Left renal cortex interstitium (tissue), 4 donors: ENCODE data around the gene OAS3. TPM values are rescaled to one million over a fixed set of nuclear protein-coding genes. Genes with fewer than 3 reads are reported as not detected.
"Not testable (repeated sequence)": the region's sequence is repeated elsewhere in the genome, so short reads cannot be mapped to it uniquely, and the experiment has no call there.

Source experiments
- DNase-seq, 4 donors: peaks; one replicate each; pipeline ENCODE4 v3.0.0-alpha.2; 2013; ENCODE audit warnings: low read depth in 4 of 4, low spot score in 2 of 4, missing footprints in 1 of 4
- polyA plus RNA-seq, 4 donors: library from polyadenylated mRNA; unstranded; fragments of 120-200 nt; gene quantifications; one replicate each; pipeline ENCODE4 v1.2.1, GENCODE V29; 2013; ENCODE audit not compliant: insufficient read length in 4 of 4

OAS3 gene
- polyA plus RNA-seq, 4 donors, result 8.3 to 10.4 (median 9.5) TPM

DNA sequence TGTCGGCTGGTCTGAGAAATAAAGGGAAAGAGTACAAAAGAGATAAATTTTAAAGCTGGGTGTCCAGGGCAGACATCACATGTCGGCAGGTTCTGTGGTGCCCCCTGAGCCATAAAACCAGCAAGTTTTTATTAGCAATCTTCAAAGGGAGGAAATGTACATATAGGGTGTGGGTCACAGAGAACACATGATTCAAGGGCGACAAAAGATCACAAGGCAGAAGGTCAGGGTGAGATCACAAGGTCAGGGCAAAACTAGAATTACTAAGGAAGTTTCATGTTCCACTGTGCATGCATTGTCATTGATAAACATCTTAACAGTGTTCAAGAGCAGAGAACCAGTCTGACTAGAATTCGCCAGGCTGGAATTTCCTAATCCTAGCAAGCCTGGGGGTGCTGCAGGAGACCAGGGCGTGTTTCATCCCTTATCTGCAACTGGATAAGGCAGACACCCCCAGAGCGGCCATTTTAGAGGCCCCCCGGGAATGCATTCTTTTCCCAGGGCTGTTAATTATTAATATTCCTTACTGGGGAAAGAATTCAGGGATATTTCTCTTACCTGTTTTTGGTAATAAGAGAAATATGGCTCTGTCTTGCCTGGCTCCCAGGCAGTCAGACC is 11.7 kb upstream of the OAS3 start:
- not testable (repeated sequence) for DNase-seq

DNA sequence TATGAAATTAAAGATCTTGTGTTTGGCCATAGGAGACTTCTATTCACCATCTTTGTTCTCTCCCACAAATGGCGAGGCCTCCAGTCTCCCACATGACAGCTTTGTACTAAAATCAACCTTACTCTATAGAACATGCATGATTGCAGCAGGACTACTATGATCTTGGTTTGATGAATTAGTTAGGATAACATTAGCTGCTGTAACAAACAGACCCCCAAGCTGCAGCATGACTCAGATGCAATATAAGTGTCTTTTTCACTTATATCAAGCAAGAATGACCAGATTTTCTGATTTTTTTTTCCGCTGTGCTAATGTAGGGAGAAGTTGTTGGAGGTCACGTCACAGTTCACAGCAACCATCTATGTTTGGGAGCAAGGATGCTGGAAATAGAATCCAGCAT is 10.8 kb upstream of the OAS3 start:
- DNase-seq, result no peak

DNA sequence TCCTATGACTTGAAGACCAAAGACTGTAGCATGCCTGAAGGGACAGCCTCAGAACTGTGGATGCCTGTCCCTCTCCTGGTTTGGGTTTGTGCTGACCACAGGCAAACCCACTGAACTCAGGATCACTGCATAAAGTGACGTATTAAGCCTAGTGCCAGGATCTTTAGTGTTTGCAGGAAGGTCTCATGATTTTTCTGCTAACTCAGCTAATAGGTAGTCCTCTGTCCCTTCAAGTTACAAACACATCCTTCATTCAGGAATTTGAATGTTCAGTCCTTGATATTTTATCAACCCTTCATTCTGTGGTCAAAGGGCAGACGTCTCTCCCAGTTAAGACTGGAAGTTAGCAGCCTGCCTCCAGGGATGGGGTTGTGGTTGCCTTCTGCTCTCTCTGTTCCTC is 10.3 kb upstream of the OAS3 start:
- DNase-seq, result no peak

DNA sequence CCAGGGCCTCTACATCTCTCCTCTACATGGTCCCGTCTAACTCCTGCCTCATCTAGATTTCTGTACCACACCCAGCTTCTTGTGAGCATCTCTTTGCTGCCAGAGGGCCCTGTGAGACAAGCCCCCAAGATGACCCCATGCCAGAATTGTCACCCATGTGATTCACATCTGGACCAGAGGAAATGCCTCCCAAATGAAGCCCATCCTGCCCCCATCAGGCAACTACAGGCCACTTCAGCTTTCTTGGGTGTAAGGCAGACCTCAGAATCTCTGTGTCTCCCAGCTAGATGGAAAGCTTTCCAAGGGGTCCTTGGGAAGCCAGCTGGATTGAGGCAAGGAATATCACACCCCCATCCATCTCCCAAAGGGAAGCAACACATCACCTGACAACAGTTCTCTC is 9.3 kb upstream of the OAS3 start:
- no peak for DNase-seq

DNA sequence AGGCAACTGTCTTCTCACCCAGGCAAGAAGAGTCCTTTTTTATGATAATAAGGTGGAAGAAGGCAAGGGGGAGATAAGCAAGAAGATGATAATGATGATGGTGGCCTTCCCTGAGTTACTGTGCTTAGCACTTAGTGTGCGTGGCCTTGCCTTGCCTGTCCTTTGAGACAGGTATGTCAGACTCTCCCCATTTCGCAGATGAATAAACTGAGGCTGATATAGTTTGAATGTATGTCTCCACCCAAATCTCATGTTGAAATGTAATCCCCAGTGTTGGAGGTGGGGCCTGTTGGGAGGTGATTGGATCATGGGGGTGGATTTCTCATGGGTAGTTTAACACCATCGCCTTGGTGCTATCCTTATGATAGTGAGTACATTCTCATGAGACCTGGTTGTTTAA is 8.6 kb upstream of the OAS3 start:
- DNase-seq, result no peak

DNA sequence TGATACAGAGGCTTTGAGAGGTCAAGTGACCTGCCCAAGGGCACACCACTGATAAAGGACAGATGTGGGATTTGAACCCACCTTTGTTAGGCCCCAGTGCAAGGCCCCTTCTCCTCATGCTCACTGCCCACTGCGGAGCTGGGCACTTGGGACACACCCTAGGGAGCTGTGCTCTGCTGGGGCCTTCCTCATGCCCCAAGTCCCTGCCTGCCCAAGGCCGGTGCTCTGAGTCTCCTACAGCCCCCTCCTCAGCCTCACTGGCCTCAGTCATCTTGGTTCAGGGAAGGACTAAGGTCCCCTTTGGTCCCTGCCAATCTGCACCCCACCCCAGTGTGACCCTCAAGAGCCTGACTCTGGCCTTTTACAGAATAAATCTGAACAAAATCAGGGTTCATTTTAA is 7.9 kb upstream of the OAS3 start:
- DNase-seq, result no peak

DNA sequence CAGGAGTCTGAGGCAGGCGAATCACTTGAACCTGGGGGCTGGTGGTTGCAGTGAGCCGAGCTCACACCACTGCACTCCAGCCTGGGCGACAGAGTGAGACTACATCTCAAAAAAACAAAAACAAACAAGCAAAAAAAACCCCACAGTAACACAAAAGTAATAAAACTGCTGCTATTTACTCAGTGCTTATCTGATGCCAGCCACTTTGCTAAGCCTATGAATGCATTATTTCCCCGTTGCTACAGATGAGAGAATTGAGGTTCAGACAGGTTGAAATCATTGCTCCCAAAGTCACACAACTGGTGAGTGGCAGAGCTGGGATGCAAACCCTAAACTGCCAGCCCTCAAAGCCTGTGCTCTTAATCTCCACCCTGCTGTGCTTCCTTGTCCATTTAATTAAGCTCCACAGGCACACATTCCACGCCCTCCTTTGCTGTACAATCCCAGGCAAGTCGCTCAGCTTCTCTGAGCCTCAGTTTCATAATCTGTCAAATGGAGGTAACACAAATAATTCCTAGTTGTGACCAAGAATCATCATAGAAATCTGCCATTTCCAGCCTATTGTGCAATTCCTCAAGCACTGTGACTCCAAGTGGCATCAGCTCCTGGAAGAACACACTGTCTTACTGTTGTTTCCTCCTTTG is 5.7 kb upstream of the OAS3 start:
- DNase-seq, result no peak

DNA sequence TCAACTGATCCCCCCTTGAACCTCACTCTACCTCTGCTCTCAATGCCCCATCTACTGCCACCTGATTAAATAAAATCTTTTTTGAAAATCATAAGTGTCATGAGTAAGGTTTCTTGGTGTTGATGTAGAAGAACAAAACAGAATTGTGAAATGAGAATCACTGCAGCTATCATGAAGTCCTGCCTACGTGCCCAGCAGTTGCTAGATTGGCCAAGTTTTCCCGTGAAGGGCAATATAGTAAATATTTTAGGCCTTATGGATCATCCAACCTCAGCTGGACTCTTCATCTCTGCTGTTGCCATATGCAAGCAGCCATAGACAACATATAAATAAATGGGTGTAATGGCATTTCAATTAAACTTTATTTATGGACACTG is 5.2 kb upstream of the OAS3 start:
- no peak for DNase-seq

DNA sequence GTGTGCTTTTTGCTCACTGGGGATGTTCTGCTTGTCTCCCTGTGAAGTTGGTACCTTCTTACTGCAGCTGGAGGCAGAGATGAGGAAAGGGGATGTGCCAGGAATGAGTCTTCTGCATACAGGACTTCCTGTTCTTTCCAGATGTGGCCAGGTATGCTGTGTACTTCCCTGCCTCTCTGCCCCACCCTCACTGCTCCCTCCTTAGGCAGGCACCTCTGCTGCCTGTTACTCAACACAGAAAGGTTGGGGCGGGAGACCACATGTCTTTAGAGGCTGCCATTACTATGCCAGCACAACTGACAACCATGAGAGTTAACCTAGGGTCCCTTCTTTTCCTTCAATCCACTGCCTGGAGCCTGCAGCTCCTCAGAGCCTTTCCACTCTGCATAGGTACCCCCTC is 2.0 kb upstream of the OAS3 start:
- DNase-seq, result no peak

DNA sequence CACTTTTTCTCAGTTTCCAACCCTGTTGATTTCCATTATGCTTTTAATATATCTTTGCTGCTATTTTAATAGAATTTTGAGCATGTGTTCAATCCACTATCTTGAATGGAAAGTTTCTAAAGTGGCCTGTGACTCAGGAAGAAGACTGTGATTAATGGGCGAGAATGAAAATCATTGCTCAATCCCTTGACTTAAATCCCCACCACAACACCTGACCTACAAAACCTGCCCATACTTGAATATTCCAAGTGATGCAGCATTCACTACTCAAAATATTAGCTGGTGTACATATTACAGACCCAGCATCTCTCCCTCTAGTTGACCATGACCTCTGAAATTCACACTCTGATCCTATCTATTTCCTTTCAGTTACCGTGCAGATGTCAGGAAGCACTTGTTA is 1.3 kb upstream of the OAS3 start:
- no peak for DNase-seq

DNA sequence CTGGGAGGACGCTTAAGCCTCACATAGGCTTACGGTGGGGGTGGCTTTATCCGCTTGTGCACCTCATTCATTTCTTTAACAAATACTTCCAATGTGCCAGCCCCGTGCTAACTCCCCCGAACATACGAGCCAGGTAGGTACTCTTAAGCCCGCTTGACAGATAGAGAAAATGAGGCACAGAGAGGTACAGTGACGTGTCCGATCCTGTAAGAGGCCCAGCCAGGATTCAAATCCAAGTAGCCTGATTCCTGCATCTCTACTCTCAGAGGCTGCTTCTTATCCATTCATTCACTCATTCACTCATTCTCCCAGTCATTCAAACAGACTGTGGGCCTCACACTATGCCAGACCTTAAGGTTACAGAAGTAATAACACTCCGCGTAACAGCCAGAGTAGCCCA is 477 bp downstream of the OAS3 start:
- DNase-seq, result no peak

DNA sequence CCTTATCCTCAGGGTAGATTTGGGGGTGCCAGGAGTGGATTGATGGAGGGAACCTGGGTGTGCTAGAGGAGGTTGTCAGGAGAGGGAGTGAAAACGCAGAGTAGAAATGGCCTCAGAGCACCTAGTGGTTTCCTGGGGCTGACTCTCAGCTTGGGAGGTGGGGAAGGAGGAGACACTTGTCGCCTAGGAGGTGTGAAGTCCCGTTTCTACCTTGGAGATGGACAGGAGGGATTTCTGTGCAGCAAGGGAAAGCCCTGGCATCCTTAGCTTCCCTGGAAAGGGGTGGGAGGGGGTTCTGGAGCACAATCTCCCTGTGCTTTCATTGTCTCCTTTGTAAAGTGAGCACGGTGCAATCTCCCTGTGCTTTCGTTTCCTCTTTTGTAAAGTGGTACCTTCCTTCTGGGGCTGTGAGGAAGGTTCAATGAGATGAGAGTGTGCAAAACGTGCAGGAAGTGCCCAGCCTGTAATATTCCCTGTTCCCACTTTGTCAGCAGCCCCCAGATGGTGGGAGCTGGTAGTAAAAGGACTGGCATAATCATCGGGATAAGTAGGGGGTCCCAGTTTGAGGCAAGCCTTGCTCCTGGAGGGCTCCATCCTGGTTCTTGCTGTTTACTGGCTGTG is 1.6 kb downstream of the OAS3 start:
- DNase-seq, result no peak

DNA sequence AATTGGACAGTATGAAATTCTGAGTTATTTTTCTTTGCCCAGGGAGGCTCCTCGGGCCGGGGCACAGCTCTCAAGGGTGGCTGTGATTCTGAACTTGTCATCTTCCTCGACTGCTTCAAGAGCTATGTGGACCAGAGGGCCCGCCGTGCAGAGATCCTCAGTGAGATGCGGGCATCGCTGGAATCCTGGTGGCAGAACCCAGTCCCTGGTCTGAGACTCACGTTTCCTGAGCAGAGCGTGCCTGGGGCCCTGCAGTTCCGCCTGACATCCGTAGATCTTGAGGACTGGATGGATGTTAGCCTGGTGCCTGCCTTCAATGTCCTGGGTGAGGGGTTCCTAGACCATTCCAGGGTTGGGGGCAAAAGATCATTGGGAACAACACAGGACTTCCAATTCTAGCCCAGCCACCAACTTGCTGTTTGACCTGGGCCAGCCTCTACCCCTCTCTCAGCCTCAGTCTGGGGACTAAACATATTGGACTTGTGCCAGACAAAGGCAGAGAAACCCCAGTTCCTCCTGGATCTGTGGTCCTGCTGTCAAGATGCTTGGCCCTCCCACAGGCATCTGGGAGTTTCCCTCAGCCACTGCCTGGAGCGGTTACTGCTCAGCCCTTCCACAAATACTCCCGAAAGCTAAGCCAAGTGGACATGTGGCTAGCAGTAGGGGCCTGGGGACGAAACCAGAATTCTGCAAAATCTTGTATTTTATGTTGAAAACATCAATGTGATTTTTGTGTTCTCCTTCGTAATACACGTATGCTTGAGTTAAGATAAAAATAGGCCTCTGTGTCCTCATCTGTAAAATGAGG is 3.5 kb downstream of the OAS3 start:
- DNase-seq, result no peak

DNA sequence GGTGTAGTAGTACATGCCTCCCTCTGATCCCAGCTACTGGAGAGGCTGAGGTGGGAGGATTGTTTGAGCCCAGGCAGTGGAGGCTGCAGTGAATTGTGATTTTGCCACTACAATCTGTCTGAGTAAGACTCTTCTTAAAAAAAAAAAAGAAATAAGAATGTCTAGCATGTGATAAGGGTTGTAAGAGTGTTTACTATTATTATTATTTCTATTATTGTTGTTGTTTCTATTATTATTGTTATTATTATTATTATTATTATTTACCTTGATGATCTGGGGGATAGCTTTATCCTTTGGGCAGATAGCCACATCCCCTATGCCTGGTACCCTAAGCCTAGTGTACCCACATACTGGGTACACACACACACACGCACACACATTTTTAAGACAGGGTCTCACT is 4.3 kb downstream of the OAS3 start:
- no peak for DNase-seq

DNA sequence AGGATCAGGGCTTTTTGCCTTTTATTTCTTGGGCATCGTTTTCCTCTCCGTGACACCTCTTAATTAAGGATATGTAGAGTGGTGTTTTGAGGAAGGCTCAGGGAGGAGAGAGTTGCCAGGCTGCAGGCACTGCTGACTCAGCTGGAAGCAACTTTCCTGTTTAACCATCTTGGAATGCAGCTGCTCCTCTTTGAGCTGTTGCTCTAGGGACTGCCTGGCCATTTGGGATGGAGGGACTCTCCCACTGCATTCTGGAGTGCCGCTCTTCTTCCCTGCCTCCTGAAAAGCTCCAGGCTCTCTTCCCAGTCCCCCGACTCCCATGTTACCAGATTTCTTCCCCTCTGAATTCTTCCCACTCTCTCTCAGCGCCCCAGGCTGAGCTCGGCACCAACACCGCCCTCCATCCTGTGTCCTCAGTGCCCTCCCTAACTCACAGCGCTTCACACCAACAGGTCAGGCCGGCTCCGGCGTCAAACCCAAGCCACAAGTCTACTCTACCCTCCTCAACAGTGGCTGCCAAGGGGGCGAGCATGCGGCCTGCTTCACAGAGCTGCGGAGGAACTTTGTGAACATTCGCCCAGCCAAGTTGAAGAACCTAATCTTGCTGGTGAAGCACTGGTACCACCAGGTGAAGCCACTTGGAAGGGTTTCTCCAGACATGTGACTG is 5.9 kb downstream of the OAS3 start:
- no peak for DNase-seq

DNA sequence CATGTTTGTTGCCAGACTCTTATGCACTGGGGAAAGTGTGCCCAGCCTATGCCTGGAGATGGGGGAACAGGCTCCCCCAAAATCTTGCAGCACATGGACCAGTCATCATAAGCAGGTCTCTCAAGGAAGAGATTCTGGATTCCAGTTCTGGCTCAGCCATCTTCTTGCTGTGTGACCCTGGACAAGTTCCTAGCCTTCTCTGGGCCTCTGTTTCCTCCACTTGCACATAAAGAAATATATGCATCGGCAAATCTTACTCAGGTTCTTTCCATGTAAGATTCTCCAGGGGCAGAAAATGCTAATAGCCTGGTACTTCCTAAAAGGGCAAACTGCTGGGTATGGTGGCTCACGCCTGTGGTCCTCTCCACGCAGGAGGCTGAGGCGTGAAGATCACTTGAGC is 7.2 kb downstream of the OAS3 start:
- no peak for DNase-seq

DNA sequence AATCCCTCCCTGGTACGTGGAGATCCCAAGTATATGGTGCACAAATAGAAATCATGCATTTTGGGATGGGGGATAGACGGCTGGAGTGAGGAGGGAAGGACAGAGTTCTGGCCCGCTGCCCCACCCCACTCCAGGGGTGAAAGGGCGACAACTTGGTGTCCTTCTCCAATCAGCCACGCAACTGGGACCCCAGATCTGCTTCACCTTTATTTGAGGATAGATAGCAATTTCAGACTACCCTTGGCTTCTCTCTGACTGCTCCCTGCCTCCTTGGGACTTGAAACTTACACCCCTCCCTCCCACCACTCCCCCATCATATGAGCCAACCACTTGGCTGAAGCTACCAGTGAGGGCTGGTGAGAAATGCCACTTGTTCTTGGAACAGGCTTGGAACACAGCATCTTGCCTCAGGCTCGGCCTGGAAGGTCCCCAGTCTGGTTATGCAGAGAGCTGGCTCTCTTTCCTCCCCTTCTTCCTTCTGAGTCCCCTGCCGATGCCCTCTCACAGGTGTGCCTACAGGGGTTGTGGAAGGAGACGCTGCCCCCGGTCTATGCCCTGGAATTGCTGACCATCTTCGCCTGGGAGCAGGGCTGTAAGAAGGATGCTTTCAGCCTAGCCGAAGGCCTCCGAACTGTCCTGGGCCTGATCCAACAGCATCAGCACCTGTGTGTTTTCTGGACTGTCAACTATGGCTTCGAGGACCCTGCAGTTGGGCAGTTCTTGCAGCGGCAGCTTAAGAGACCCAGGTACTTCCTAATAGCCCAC is 8.1 kb downstream of the OAS3 start:
- no peak for DNase-seq

DNA sequence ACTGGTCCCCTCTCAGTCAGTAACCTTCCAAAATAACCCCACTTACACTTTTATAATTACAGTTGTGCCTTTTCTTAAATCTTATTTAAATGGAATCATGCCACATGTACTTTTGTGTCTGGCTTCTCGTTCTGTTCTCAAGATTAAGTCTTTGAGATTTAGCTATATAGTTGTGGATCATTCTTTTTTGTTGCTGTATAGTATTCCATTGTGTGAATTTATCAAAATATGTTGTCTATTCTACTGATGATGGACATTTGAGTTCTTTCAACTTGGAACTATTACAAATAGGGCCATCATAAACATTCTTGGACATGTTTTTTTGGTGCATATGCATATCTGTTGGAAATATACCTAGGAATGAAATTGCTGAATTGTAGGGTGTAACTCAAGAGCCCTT is 9.0 kb downstream of the OAS3 start:
- DNase-seq, result no peak

DNA sequence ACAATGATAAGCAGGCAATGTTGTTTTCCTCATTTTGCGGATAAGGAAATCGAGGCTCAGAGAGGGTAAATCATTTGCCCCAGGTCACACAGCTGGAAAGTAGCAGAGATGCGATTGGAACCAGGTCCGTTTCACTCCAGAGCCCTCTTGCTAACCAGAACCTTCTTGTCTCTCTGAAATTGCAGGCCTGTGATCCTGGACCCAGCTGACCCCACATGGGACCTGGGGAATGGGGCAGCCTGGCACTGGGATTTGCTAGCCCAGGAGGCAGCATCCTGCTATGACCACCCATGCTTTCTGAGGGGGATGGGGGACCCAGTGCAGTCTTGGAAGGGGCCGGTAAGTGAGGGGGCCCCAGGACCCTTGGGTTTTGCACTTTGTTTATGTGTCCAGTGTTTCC is 9.5 kb downstream of the OAS3 start:
- no peak for DNase-seq

DNA sequence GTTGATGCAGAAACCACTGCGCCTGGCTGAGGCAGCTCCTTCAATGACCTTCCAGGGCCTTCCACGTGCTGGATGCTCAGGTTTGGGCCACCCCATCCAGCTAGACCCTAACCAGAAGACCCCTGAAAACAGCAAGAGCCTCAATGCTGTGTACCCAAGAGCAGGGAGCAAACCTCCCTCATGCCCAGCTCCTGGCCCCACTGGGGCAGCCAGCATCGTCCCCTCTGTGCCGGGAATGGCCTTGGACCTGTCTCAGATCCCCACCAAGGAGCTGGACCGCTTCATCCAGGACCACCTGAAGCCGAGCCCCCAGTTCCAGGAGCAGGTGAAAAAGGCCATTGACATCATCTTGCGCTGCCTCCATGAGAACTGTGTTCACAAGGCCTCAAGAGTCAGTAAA is 10.5 kb downstream of the OAS3 start:
- DNase-seq, result no peak
